Measurements from ENCODE around the gene LYL1. TPM values are rescaled to one million over a fixed set of nuclear protein-coding genes. Genes with fewer than 3 reads are reported as not detected.

The LYL1 gene
- total and polyA plus RNA-seq, 2 of the 13 experiments (the other 11 are each of a cell fraction or from before 2014, with no cell fraction given), result 0.75 to 0.92 TPM

DNA sequence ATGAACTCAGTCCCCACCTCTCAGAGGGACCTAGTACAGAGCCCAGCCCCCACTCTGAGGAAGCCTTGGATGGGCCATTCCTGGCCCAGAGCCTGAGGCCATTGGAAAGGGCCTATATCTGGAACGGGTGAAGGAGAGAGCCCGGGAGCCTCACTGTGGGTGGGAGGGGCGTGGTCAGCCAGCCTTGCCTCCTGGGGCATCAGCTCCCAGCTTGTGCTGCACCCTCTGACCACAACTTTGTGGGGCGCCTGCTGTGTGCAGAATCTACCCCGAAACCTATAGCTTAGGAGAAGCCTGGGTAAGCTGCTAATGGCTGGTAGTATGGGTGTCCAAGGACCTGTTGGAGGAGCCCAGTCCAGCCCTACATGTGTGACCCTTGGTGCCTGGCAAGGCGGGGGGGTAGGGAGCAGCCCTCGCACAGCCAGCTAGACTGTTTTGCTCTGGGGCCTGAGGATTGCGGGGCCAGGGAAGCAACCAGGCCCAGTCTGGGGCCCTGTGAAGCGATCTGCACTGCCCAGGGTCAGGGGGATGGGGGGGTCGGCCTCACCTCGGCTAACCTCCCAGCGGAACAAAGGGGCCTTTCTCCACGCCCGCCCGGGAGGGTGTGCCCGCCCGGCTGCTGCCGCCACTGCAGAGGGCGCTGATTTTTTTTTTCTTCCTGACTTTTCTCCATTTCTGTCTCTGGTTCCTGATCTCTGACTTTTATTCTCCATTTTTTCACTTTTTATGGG is 42.3 kb downstream of the LYL1 start:
- ChIA-PET POLR2A (interaction anchor here (0.6 to 5.4 kb wide), 22 partner anchors 9 to 1088 kb away, joined by 3 to 128 read pairs (median 8); partner anchors contain the start of genes IER2 and STX10), CTCF (ENCODE audit: low intra/inter-chr PET ratio, low total read pairs) (interaction anchor here (0.8 to 3.3 kb wide), 4 partner anchors 26 to 96 kb away, joined by 3 to 42 read pairs (median 20); no protein-coding TSS in a partner anchor)
- intact Hi-C loops (cut with micrococcal nuclease; ENCODE audit: unreplicated experiment) (loop anchor here (2.0 to 5.0 kb wide), 2 partner anchors 28 to 38 kb away; no protein-coding TSS in a partner anchor), in situ Hi-C loops (cut with HindIII; ENCODE audit: extremely low pct_ligation_motif_present, low pct_unique_long_range_greater_than_20kb) (loop anchor here (5.0 kb wide), 2 partner anchors 38 to 73 kb away; no protein-coding TSS in a partner anchor)
- no TSS peak for BruUV-seq (replicated peaks)
- Histone ChIP-seq H3K9ac (ENCODE audit: insufficient read depth, low read depth, low read length) (peak overlapping the region; percentile 85), H3K79me2 (ENCODE audit: insufficient read depth, low read length) (peaks cover 17% of the 10 kb centered on the region), H3K4me2 (ENCODE audit: low read depth, low read length) (peak overlapping the region; percentile 97), H3K9me3 (ENCODE audit: low read length) (no peaks in the 10 kb centered on the region), H3K4me3 (replicated peaks in 1 of 3; ENCODE audit: insufficient read depth in 1 of 3, low read depth in 2 of 3, low read length in 3 of 3) (peak overlapping the region; percentile 46 to 78 (median 54)), H3K4me1 (ENCODE audit: insufficient read depth, low read length) (peaks cover 64% of the 10 kb centered on the region), H3K36me3 (replicated peaks in 1 of 2; ENCODE audit: control insufficient read depth in 1 of 2, insufficient read depth in 2 of 2, low read length in 2 of 2) (no peaks in the 10 kb centered on the region; a peak in 1 of 5 replicates), H3K27me3 (ENCODE audit: control insufficient read depth in 1 of 2, insufficient read depth in 2 of 2, low read length in 2 of 2) (no peaks in the 10 kb centered on the region), H2AFZ (ENCODE audit: low read length) (no peak overlapping the region), H3K27ac (ENCODE audit: extremely low read length, insufficient read depth, low read length) (peak overlapping the region; percentile 98), H4K20me1 (ENCODE audit: insufficient read depth, low read length) (no peaks in the 10 kb centered on the region)
- FAIRE-seq (peak; percentile 77), ATAC-seq (peak; percentile 89), DNase-seq (ENCODE audit: low spot score) (peak; percentile 90)
- under 1% methylated on average over 11 of the region's 19 CpGs for WGBS (ENCODE audit: low lambda C conversion rate)
- peak; percentile 73 for TF ChIP-seq TBX2 (CRISPR knock-in tag; IDR thresholded peaks at IDR 0.05; ENCODE audit: borderline replicate concordance)
- no peak for TF ChIP-seq KDM5B (CRISPR knock-in tag; IDR thresholded peaks at IDR 0.05; ENCODE audit: borderline replicate concordance)
- TF ChIP-seq RXRA (CRISPR knock-in tag; IDR thresholded peaks at IDR 0.05), result peak; percentile 100
- TF ChIP-seq, protein P1, sequence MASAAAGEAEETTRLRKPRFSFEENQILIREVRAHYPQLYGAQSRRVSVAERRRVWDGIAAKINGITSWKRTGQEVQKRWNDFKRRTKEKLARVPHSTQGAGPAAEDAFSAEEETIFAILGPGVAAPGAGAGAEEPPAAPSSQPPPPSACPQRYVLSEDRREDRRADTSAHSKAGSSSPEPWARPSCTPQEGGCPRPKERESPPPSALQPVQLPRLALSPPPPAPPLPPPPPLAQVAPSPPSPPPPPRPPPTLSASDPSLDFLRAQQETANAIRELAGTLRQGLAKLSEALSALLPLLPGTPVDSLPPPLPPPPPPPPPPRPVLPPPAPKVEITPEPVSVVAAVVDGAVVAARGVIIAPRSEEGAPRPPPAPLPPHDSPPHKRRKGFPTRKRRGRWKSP (CRISPR knock-in tag; IDR thresholded peaks at IDR 0.05), result peak; percentile 53; the same call in 1 of the 2 replicates
- TF ChIP-seq HIVEP1 (CRISPR knock-in tag; IDR thresholded peaks at IDR 0.05), result 0 out of 2 replicates have a peak, but pooled peaks have one; percentile 57
- peak; percentile 44; the same call in 1 of the 2 replicates for TF ChIP-seq ZNF563 (CRISPR knock-in tag; IDR thresholded peaks at IDR 0.05)
- peak; percentile 42; the same call in 1 of the 2 replicates for TF ChIP-seq ZNF616 (CRISPR knock-in tag; IDR thresholded peaks at IDR 0.05; ENCODE audit: low read depth)
- TF ChIP-seq ZNF432 (CRISPR knock-in tag; IDR thresholded peaks at IDR 0.05; ENCODE audit: borderline replicate concordance), result no peak
- TF ChIP-seq, protein P2, sequence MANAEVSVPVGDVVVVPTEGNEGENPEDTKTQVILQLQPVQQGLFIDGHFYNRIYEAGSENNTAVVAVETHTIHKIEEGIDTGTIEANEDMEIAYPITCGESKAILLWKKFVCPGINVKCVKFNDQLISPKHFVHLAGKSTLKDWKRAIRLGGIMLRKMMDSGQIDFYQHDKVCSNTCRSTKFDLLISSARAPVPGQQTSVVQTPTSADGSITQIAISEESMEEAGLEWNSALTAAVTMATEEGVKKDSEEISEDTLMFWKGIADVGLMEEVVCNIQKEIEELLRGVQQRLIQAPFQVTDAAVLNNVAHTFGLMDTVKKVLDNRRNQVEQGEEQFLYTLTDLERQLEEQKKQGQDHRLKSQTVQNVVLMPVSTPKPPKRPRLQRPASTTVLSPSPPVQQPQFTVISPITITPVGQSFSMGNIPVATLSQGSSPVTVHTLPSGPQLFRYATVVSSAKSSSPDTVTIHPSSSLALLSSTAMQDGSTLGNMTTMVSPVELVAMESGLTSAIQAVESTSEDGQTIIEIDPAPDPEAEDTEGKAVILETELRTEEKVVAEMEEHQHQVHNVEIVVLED (CRISPR knock-in tag; IDR thresholded peaks at IDR 0.05; ENCODE audit: borderline replicate concordance), result peak; percentile 31; the same call in 1 of the 2 replicates
- TF ChIP-seq BCL6 (CRISPR knock-in tag; IDR thresholded peaks at IDR 0.05), result peak; percentile 69
- TF ChIP-seq ZNF556 (CRISPR knock-in tag; IDR thresholded peaks at IDR 0.05; ENCODE audit: borderline replicate concordance), result no peak
- TF ChIP-seq NR2F2 (IDR thresholded peaks at IDR 0.05; ENCODE audit: borderline replicate concordance, low read depth), result peak; percentile 40; the same call in 1 of the 2 replicates
- TF ChIP-seq NAIF1 (CRISPR knock-in tag; IDR thresholded peaks at IDR 0.05; ENCODE audit: borderline replicate concordance), result peak; percentile 66; the same call in 1 of the 2 replicates
- peak; percentile 99 for TF ChIP-seq RXRB (CRISPR knock-in tag; IDR thresholded peaks at IDR 0.05; ENCODE audit: borderline replicate concordance)
- no peak for TF ChIP-seq ZNF530 (CRISPR knock-in tag; IDR thresholded peaks at IDR 0.05; ENCODE audit: low read depth)
- TF ChIP-seq ZNF547 (CRISPR knock-in tag; IDR thresholded peaks at IDR 0.05), result peak; percentile 58
- no peak for TF ChIP-seq ATF7 (IDR thresholded peaks at IDR 0.05)
- peak; percentile 63; the same call in 1 of the 2 replicates for TF ChIP-seq ATF7 (CRISPR knock-in tag; IDR thresholded peaks at IDR 0.05)
- TF ChIP-seq, protein P3, sequence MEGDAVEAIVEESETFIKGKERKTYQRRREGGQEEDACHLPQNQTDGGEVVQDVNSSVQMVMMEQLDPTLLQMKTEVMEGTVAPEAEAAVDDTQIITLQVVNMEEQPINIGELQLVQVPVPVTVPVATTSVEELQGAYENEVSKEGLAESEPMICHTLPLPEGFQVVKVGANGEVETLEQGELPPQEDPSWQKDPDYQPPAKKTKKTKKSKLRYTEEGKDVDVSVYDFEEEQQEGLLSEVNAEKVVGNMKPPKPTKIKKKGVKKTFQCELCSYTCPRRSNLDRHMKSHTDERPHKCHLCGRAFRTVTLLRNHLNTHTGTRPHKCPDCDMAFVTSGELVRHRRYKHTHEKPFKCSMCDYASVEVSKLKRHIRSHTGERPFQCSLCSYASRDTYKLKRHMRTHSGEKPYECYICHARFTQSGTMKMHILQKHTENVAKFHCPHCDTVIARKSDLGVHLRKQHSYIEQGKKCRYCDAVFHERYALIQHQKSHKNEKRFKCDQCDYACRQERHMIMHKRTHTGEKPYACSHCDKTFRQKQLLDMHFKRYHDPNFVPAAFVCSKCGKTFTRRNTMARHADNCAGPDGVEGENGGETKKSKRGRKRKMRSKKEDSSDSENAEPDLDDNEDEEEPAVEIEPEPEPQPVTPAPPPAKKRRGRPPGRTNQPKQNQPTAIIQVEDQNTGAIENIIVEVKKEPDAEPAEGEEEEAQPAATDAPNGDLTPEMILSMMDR (CRISPR knock-in tag; IDR thresholded peaks at IDR 0.05), result peak; percentile 46
- no peak for TF ChIP-seq SP2 (CRISPR knock-in tag; IDR thresholded peaks at IDR 0.05)
